CD4-positive, alpha-beta T cell treated with Interferon alpha-2 for 1 hour (primary cell): ENCODE measurements around the gene EVA1A.
"Not testable (repeated sequence)": the region's sequence is repeated elsewhere in the genome, so short reads cannot be mapped to it uniquely, and the experiment has no call there.

Experiments
- DNase-seq, 2 donors: peaks; one replicate each; pipeline ENCODE4 v3.0.0-alpha.2; 2020 to 2022

The EVA1A gene

GRCh38 chr2:75480971-75481836 lies 79.5 kb downstream of the EVA1A start:
- no peak for DNase-seq

- not testable (repeated sequence) for DNase-seq
Observed at GRCh38 chr2:75477696-75478095, 83.0 kb downstream of the EVA1A start.

GRCh38 chr2:75476761-75477160 lies 84.0 kb downstream of the EVA1A start:
- no peak for DNase-seq

GRCh38 chr2:75475976-75476375 lies 84.8 kb downstream of the EVA1A start:
- no peak for DNase-seq

- DNase-seq = no peak
Observed at GRCh38 chr2:75475049-75475448, 85.7 kb downstream of the EVA1A start.

GRCh38 chr2:75474115-75474514 lies 86.6 kb downstream of the EVA1A start:
- no peak for DNase-seq

- no peak for DNase-seq
Observed at GRCh38 chr2:75466708-75467311, 93.9 kb downstream of the EVA1A start.

GRCh38 chr2:75465317-75465984 lies 95.3 kb downstream of the EVA1A start:
- no peak for DNase-seq

GRCh38 chr2:75464348-75464946 lies 96.3 kb downstream of the EVA1A start:
- no peak for DNase-seq

- no peak for DNase-seq
Observed at GRCh38 chr2:75462721-75463120, 98.0 kb downstream of the EVA1A start.

- DNase-seq = no peak
Observed at GRCh38 chr2:75462206-75462605, 98.5 kb downstream of the EVA1A start.

GRCh38 chr2:75460630-75461029 lies 100.1 kb downstream of the EVA1A start:
- DNase-seq = no peak

GRCh38 chr2:75459565-75460310 lies 101.0 kb downstream of the EVA1A start:
- no peak for DNase-seq

- DNase-seq = no peak
Observed at GRCh38 chr2:75458201-75458600, 102.5 kb downstream of the EVA1A start.

GRCh38 chr2:75456825-75457224 lies 103.9 kb downstream of the EVA1A start:
- no peak for DNase-seq

GRCh38 chr2:75456111-75456510 lies 104.6 kb downstream of the EVA1A start:
- no peak for DNase-seq

GRCh38 chr2:75454241-75454620 lies 106.5 kb downstream of the EVA1A start:
- DNase-seq = no peak

GRCh38 chr2:75453384-75454240 lies 107.1 kb downstream of the EVA1A start:
- DNase-seq = no peak

- no peak for DNase-seq
Observed at GRCh38 chr2:75450068-75450467, 110.7 kb downstream of the EVA1A start.

- no peak for DNase-seq
Observed at GRCh38 chr2:75447176-75447575, 113.6 kb downstream of the EVA1A start.
